Sigmoid colon (tissue), 7 donors: ENCODE results near the gene SOX10. TPM values are rescaled to one million over a fixed set of nuclear protein-coding genes. Genes with fewer than 3 reads are reported as not detected.

ENCODE experiments used
- DNase-seq: peaks from one replicate; pipeline ENCODE4 v3.0.0-alpha.2; 2019
- H3K27ac ChIP-seq, 4 donors: fragments of 200-600 bp; sonication (generic); one replicate each; pipeline ENCODE4 v1.5.1; 2016 to 2019; ENCODE audit warnings: mild to moderate bottlenecking in 1 of 4
- H3K27me3 ChIP-seq, 3 donors: fragments of 200-600 bp; sonication (generic); one replicate each; pipeline ENCODE4 v1.5.1; 2019; ENCODE audit warnings: mild to moderate bottlenecking in 1 of 3
- H3K36me3 ChIP-seq, 4 donors: fragments of 200-600 bp; sonication (generic); one replicate each; pipeline ENCODE4 v1.5.1; 2016 to 2019
- H3K4me1 ChIP-seq, 4 donors: fragments of 200-600 bp; sonication (generic); one replicate each; pipeline ENCODE4 v1.5.1; 2017 to 2019
- H3K4me3 ChIP-seq, 4 donors: fragments of 200-600 bp; sonication (generic); one replicate each; pipeline ENCODE4 v1.5.1; 2017 to 2019; ENCODE audit warnings: mild to moderate bottlenecking in 2 of 4, moderate library complexity in 1 of 4
- H3K9me3 ChIP-seq, 4 donors: fragments of 200-600 bp in 3 of 4; sonication (generic) in 3 of 4; one replicate each; pipeline versions ENCODE4 v1.5.1 to v1.6.1; 2013 to 2019
- CTCF ChIP-seq, 4 experiments: fragments of 450-650 bp in 3 of 4; fragments of 200-600 bp in 1 of 4; IDR thresholded peaks; one replicate each; pipeline ENCODE4 v1.5.1; 2016 to 2019; ENCODE audit warnings: antibody characterized with exemption in 4 of 4, mild to moderate bottlenecking in 3 of 4, moderate library complexity in 2 of 4
- EP300 ChIP-seq, 4 donors: sonication (generic); formaldehyde crosslinking; IDR thresholded peaks; one replicate each; pipeline ENCODE4 v1.6.1; 2017; ENCODE audit warnings: antibody characterized with exemption in 4 of 4
- POLR2A ChIP-seq, 2 donors: fragments of 450-650 bp; IDR thresholded peaks; one replicate each; pipeline ENCODE4 v1.6.1; 2016; ENCODE audit warnings: antibody characterized with exemption in 2 of 2, mild to moderate bottlenecking in 2 of 2, moderate library complexity in 2 of 2
- POLR2AphosphoS5 ChIP-seq, 4 donors: sonication (generic); formaldehyde crosslinking; IDR thresholded peaks; one replicate each; pipeline ENCODE4 v1.6.1; 2017; ENCODE audit warnings: antibody characterized with exemption in 4 of 4
- WGBS, 2 donors: extraction: QIAGEN DNeasy Blood & Tissue Kit; methylation state at CpG; one replicate each; pipeline ENCODE4 v1.1.7; 2013; 5-methylcytosine and 5-hydroxymethylcytosine counted together
- intact Hi-C: fragments of 100-400 bp; cut with DNase I; formaldehyde crosslinking; loops from one replicate; pipeline ENCODE4 v1.15.1; 2023
- polyA plus RNA-seq, 3 donors: library from polyadenylated mRNA; stranded (reverse); fragments of 200-250 nt; gene quantifications; one replicate each; pipeline ENCODE4 v1.2.3, GENCODE V29; 2013
- total RNA-seq, 4 donors: library from RNA; depleted of rRNA; stranded (reverse); fragments of >200 nt; gene quantifications; one replicate each; pipeline ENCODE4 v1.1.0, GENCODE V29; 2016
- donor health status: healthy with polysubstance abuse.
- donor health status: Bipolar disorder and iron deficiency.
- donor health status: healthy.

The SOX10 gene
- total and polyA plus RNA-seq, 7 donors = 0.23 to 17.5 (median 3.8) TPM

- TF ChIP-seq POLR2AphosphoS5 (IDR thresholded peaks at IDR 0.05) (no peak), EP300 (IDR thresholded peaks at IDR 0.05) (no peak), POLR2A (IDR thresholded peaks at IDR 0.05) (no peak), CTCF (IDR thresholded peaks at IDR 0.05) (no peak)
- 90 to 91% methylated on average over 9 of the region's 9 CpGs for WGBS, 2 donors
- Histone ChIP-seq H3K4me1 (peaks cover 0 to 10% (median under 1%) of the 10 kb centered on the region in 4 donors), H3K9me3 (no peaks in the 10 kb centered on the region), H3K27ac (peak overlapping the region in 1 of 4 donors; percentile 11), H3K4me3 (no peak overlapping the region), H3K27me3 (no peaks in the 10 kb centered on the region), H3K36me3 (no peaks in the 10 kb centered on the region)
- intact Hi-C loops = no loop called here
- DNase-seq = no peak
Observed at GRCh38 chr22:38027487-38027886, 43.1 kb upstream of the SOX10 start.

GRCh38 chr22:38026130-38027111 is 42.1 kb upstream of the SOX10 start:
- no peak for DNase-seq
- Histone ChIP-seq H3K9me3 (no peaks in the 10 kb centered on the region), H3K27me3 (no peaks in the 10 kb centered on the region), H3K4me1 (peaks cover 0 to 9% (median 0%) of the 10 kb centered on the region in 4 donors), H3K27ac (peak overlapping the region in 3 of 4 donors; percentile 10 to 27 (median 11)), H3K36me3 (no peaks in the 10 kb centered on the region), H3K4me3 (no peak overlapping the region)
- 82 to 89% methylated on average over 22 of the region's 22 CpGs for WGBS, 2 donors
- intact Hi-C loops = no loop called here
- no peak for TF ChIP-seq POLR2AphosphoS5 (IDR thresholded peaks at IDR 0.05)
- TF ChIP-seq CTCF (IDR thresholded peaks at IDR 0.05) = no peak
- TF ChIP-seq EP300 (IDR thresholded peaks at IDR 0.05) = no peak
- no peak for TF ChIP-seq POLR2A (IDR thresholded peaks at IDR 0.05)

- TF ChIP-seq EP300 (IDR thresholded peaks at IDR 0.05) (no peak), POLR2AphosphoS5 (IDR thresholded peaks at IDR 0.05) (no peak), POLR2A (IDR thresholded peaks at IDR 0.05) (no peak), CTCF (IDR thresholded peaks at IDR 0.05) (no peak)
- Histone ChIP-seq H3K27me3 (no peaks in the 10 kb centered on the region), H3K4me1 (peaks cover 0 to 9% (median 0%) of the 10 kb centered on the region in 4 donors), H3K9me3 (no peaks in the 10 kb centered on the region), H3K27ac (no peak overlapping the region), H3K4me3 (no peak overlapping the region), H3K36me3 (no peaks in the 10 kb centered on the region)
- WGBS, 2 donors = 88 to 91% methylated on average over 8 of the region's 8 CpGs
- no peak for DNase-seq
- intact Hi-C loops = no loop called here
Observed at GRCh38 chr22:38025514-38025913, 41.2 kb upstream of the SOX10 start.

- intact Hi-C loops = no loop called here
- 84 to 87% methylated on average over 6 of the region's 6 CpGs for WGBS, 2 donors
- DNase-seq = no peak
- Histone ChIP-seq H3K27ac (no peak overlapping the region), H3K27me3 (no peaks in the 10 kb centered on the region), H3K4me1 (peaks cover 0 to 2% (median 0%) of the 10 kb centered on the region in 4 donors), H3K9me3 (no peaks in the 10 kb centered on the region), H3K4me3 (no peak overlapping the region), H3K36me3 (no peaks in the 10 kb centered on the region)
- TF ChIP-seq EP300 (IDR thresholded peaks at IDR 0.05) (no peak), POLR2A (IDR thresholded peaks at IDR 0.05) (no peak), POLR2AphosphoS5 (IDR thresholded peaks at IDR 0.05) (no peak), CTCF (IDR thresholded peaks at IDR 0.05) (no peak)
Observed at GRCh38 chr22:38023045-38023444, 38.7 kb upstream of the SOX10 start.
